CD8-positive, alpha-beta memory T cell (primary cell): ENCODE data around the gene ZGLP1. TPM values are rescaled to one million over a fixed set of nuclear protein-coding genes. Genes with fewer than 3 reads are reported as not detected.

Source experiments
- CTCF ChIA-PET: fragments of 350-600 bp; sonication (Branson Sonifier 250); formaldehyde crosslinking; loops from one replicate; lab custom pipeline; 2021; ENCODE audit warnings: antibody characterized with exemption; lab: Charles Lee
- POLR2A ChIA-PET: fragments of 350-600 bp; sonication (Branson Sonifier 250); formaldehyde crosslinking; loops from one replicate; lab custom pipeline; 2021; ENCODE audit warnings: antibody characterized with exemption; lab: Charles Lee
- DNase-seq, 5 donors: peaks; one replicate each; pipeline versions ENCODE4 v3.0.0 to v3.0.0-alpha.2; 2020 to 2022; ENCODE audit warnings: mixed read lengths in 1 of 5
- H3K27ac ChIP-seq: one replicate; pipeline ENCODE4 v1.7.0; 2013; ENCODE audit warnings: low read depth, mild to moderate bottlenecking, low read length, moderate library complexity
- H3K27me3 ChIP-seq: 2 replicates; pipeline ENCODE4 v1.7.0; 2013; ENCODE audit warnings: low read length, mild to moderate bottlenecking; ENCODE audit not compliant: insufficient read depth, poor library complexity, severe bottlenecking
- H3K36me3 ChIP-seq: 2 replicates; pipeline ENCODE4 v1.7.0; 2013; ENCODE audit warnings: mild to moderate bottlenecking, low read length, moderate library complexity; ENCODE audit not compliant: insufficient read depth
- H3K4me1 ChIP-seq: 2 replicates; pipeline ENCODE4 v1.7.0; 2013; ENCODE audit warnings: mild to moderate bottlenecking, low read length, moderate library complexity; ENCODE audit not compliant: insufficient read depth
- H3K4me3 ChIP-seq: 2 replicates; pipeline ENCODE4 v1.7.0; 2013; ENCODE audit warnings: mild to moderate bottlenecking, low read length
- H3K9me3 ChIP-seq: 2 replicates; pipeline ENCODE4 v1.7.0; 2013; ENCODE audit warnings: mild to moderate bottlenecking, low read length
- H3K27ac Mint-ChIP-seq, 8 donors: one replicate each; pipeline ENCODE4 v1.8.0; 2020 to 2021; ENCODE audit warnings: mixed read lengths in 8 of 8, mild to moderate bottlenecking in 6 of 8, inconsistent platforms in 3 of 8, moderate library complexity in 3 of 8
- H3K27me3 Mint-ChIP-seq, 2 donors: one replicate each; pipeline ENCODE4 v1.8.0; 2020 to 2021; ENCODE audit warnings: mixed read lengths in 2 of 2, mild to moderate bottlenecking in 1 of 2, moderate library complexity in 1 of 2
- H3K36me3 Mint-ChIP-seq, 3 donors: one replicate each; pipeline ENCODE4 v1.8.0; 2020 to 2021; ENCODE audit warnings: mixed read lengths in 3 of 3, inconsistent platforms in 1 of 3, mild to moderate bottlenecking in 1 of 3
- H3K4me1 Mint-ChIP-seq, 3 donors: one replicate each; pipeline ENCODE4 v1.8.0; 2020 to 2021; ENCODE audit warnings: mixed read lengths in 3 of 3, inconsistent platforms in 1 of 3, mild to moderate bottlenecking in 1 of 3
- H3K4me3 Mint-ChIP-seq, 7 donors: one replicate each; pipeline ENCODE4 v1.8.0; 2020 to 2021; ENCODE audit warnings: mixed read lengths in 7 of 7, mild to moderate bottlenecking in 6 of 7, moderate library complexity in 4 of 7, inconsistent platforms in 2 of 7
- H3K9me3 Mint-ChIP-seq, 5 donors: one replicate each; pipeline ENCODE4 v1.8.0; 2020 to 2022; ENCODE audit warnings: mixed read lengths in 5 of 5, mild to moderate bottlenecking in 3 of 5, moderate library complexity in 2 of 5, inconsistent platforms in 1 of 5
- polyA plus RNA-seq: library from polyadenylated mRNA; unstranded; fragments of 300-500 nt; fragmentation: Illumina TruSeq; gene quantifications from one replicate; pipeline ENCODE4 v1.2.3, GENCODE V29; 2021
- total RNA-seq, 2 experiments: library from RNA; stranded (reverse); gene quantifications; one replicate each; pipeline ENCODE4 v1.2.3, GENCODE V29; 2021

The ZGLP1 gene
- total and polyA plus RNA-seq, 3 experiments from 2014 or later, result 0.56 to 7.3 (median 5.6) TPM

GRCh38 chr19:10295847-10296591, 13.6 kb downstream of the ZGLP1 start:
- Mint-ChIP-seq H3K27me3 (peaks cover 31 to 36% of the 10 kb centered on the region in 2 donors), H3K36me3 (no peaks in the 10 kb centered on the region), H3K4me1 (peaks cover 31 to 40% (median 31%) of the 10 kb centered on the region in 3 donors), H3K27ac (peak overlapping the region in 7 of 8 donors; percentile 48 to 93 (median 73)), H3K9me3 (no peaks in the 10 kb centered on the region), H3K4me3 (peak overlapping the region; percentile 78 to 93 (median 86))
- DNase-seq, result no peak
- Histone ChIP-seq H3K4me3 (peak overlapping the region; percentile 69), H3K27me3 (peaks cover 40% of the 10 kb centered on the region), H3K9me3 (no peaks in the 10 kb centered on the region), H3K27ac (no peak overlapping the region), H3K36me3 (no peaks in the 10 kb centered on the region), H3K4me1 (peaks cover 42% of the 10 kb centered on the region)
- ChIA-PET CTCF (interaction anchor here (1.2 kb wide), 1 partner anchor 26 kb away, joined by 7 read pairs; the partner anchor contains the start of gene ICAM1), POLR2A (no interaction called here)

DNA sequence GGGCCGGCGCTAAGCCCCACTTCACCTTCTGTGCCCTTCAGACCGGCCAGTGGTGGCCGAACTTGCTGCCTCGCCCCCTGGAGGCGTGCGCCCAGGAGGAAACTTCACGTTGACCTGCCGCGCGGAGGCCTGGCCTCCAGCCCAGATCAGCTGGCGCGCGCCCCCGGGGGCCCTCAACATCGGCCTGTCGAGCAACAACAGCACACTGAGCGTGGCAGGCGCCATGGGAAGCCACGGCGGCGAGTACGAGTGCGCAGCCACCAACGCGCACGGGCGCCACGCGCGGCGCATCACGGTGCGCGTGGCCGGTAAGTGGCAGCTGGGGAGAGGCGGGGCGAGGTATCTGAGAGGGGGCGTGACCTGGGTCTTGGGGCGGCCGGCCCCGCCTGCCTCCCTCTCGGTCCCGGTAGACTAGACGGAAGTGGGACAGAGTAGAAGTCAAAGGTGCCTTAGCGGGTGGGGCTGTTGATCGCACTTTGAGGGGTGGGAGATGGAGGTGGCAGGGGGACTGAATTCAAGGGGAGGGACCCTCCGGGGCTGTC, 14.2 kb downstream of the ZGLP1 start:
- ChIA-PET POLR2A (no interaction called here), CTCF (interaction anchor here (1.2 kb wide), 1 partner anchor 25 kb away, joined by 7 read pairs; the partner anchor contains the start of gene ICAM1)
- peaks cover 46% of the 10 kb centered on the region for H3K27me3 ChIP-seq
- Mint-ChIP-seq H3K4me3 (peak overlapping the region; percentile 78 to 93 (median 86)), H3K27ac (peak overlapping the region in 7 of 8 donors; percentile 48 to 93 (median 73)), H3K4me1 (peaks cover 36 to 46% (median 37%) of the 10 kb centered on the region in 3 donors), H3K36me3 (no peaks in the 10 kb centered on the region), H3K27me3 (peaks cover 36 to 42% of the 10 kb centered on the region in 2 donors), H3K9me3 (no peaks in the 10 kb centered on the region)
- H3K9me3 ChIP-seq, result no peaks in the 10 kb centered on the region
- peak; percentile 57 to 84 (median 71) for DNase-seq
- H3K36me3 ChIP-seq, result no peaks in the 10 kb centered on the region
- H3K4me3 ChIP-seq, result peak overlapping the region; percentile 69
- H3K27ac ChIP-seq, result no peak overlapping the region
- peaks cover 48% of the 10 kb centered on the region for H3K4me1 ChIP-seq

DNA sequence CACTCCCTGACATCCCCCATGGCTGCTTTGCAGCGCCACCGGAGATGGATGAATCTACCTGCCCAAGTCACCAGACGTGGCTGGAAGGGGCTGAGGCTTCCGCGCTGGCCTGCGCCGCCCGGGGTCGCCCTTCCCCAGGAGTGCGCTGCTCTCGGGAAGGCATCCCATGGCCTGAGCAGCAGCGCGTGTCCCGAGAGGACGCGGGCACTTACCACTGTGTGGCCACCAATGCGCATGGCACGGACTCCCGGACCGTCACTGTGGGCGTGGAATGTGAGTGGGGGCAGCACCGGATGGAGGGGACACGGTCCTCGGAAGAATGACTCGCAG, 15.3 kb downstream of the ZGLP1 start:
- H3K9me3 Mint-ChIP-seq, result no peaks in the 10 kb centered on the region
- CTCF ChIA-PET, result interaction anchor here (8.0 kb wide), 1 partner anchor 22 kb away, joined by 71 read pairs; the partner anchor contains the start of gene ICAM1
- H3K9me3 ChIP-seq, result no peaks in the 10 kb centered on the region
- no peaks in the 10 kb centered on the region for H3K36me3 ChIP-seq
- H3K27ac Mint-ChIP-seq, result no peak overlapping the region
- POLR2A ChIA-PET, result no interaction called here
- no peaks in the 10 kb centered on the region for H3K36me3 Mint-ChIP-seq
- H3K4me3 ChIP-seq, result no peak overlapping the region
- H3K4me3 Mint-ChIP-seq, result peak overlapping the region; percentile 19 to 86 (median 50)
- DNase-seq, result no peak
- peaks cover 46% of the 10 kb centered on the region for H3K27me3 ChIP-seq
- peaks cover 42 to 48% of the 10 kb centered on the region in 2 donors for H3K27me3 Mint-ChIP-seq
- H3K27ac ChIP-seq, result no peak overlapping the region
- H3K4me1 Mint-ChIP-seq, result peaks cover 40 to 54% (median 41%) of the 10 kb centered on the region in 3 donors
- H3K4me1 ChIP-seq, result peaks cover 57% of the 10 kb centered on the region

DNA sequence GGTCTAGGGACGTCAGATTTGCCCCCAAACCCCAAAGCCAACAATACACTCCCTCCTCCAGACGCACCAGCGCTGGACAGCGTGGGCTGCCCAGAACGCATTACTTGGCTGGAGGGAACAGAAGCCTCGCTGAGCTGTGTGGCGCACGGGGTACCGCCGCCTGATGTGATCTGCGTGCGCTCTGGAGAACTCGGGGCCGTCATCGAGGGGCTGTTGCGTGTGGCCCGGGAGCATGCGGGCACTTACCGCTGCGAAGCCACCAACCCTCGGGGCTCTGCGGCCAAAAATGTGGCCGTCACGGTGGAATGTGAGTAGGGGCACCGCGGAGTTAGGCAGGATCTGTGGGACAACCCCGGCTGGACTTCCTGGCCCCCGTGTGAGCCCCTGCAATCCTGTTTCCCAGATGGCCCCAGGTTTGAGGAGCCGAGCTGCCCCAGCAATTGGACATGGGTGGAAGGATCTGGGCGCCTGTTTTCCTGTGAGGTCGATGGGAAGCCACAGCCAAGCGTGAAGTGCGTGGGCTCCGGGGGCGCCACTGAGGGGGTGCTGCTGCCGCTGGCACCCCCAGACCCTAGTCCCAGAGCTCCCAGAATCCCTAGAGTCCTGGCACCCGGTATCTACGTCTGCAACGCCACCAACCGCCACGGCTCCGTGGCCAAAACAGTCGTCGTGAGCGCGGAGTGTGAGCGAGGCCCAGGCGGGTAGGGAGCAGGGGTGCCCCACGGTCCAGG, 15.8 kb downstream of the ZGLP1 start:
- H3K9me3 ChIP-seq, result no peaks in the 10 kb centered on the region
- H3K36me3 ChIP-seq, result no peaks in the 10 kb centered on the region
- Mint-ChIP-seq H3K27ac (peak overlapping the region in 3 of 8 donors; percentile 9 to 88 (median 73)), H3K36me3 (no peaks in the 10 kb centered on the region), H3K27me3 (peaks cover 48 to 53% of the 10 kb centered on the region in 2 donors), H3K4me1 (peaks cover 45 to 60% (median 47%) of the 10 kb centered on the region in 3 donors), H3K4me3 (peak overlapping the region in 5 of 7 donors; percentile 54 to 88 (median 83)), H3K9me3 (no peaks in the 10 kb centered on the region)
- H3K4me3 ChIP-seq, result no peak overlapping the region
- peaks cover 62% of the 10 kb centered on the region for H3K4me1 ChIP-seq
- ChIA-PET POLR2A (no interaction called here), CTCF (interaction anchor here (8.0 kb wide), 1 partner anchor 22 kb away, joined by 71 read pairs; the partner anchor contains the start of gene ICAM1)
- peaks cover 48% of the 10 kb centered on the region for H3K27me3 ChIP-seq
- no peak overlapping the region for H3K27ac ChIP-seq
- DNase-seq, result no peak

DNA sequence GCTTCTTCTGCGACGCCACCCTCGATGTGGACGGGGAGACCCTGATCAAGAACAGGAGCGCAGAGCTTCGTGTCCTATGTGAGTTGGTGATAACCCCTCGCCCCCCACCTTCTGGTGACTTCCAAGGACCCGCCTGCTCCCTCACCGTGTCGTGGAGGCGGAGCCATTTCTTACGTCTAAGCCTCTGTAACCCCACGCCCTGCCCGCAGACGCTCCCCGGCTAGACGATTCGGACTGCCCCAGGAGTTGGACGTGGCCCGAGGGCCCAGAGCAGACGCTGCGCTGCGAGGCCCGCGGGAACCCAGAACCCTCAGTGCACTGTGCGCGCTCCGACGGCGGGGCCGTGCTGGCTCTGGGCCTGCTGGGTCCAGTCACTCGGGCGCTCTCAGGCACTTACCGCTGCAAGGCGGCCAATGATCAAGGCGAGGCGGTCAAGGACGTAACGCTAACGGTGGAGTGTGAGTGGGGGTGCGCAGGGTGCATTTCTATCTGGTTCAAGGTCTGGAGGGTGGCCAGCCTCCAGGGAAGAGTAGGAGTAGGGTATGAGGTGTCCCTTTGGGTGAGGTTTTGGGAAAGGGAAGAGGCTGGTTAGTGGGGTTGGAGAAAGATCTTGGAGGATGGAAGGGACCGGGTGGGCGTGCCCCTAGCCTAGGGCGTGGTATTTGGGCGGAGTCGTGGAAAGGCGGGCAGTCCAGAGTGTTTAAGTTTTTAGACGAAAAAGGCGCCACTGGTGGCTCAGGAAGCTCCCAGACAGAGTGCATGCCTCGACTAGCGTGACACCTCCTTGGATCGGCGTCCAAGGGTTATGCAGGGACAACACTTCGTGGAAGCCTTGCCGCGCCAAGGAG, 16.6 kb downstream of the ZGLP1 start:
- Mint-ChIP-seq H3K36me3 (no peaks in the 10 kb centered on the region), H3K9me3 (no peaks in the 10 kb centered on the region), H3K27ac (peak overlapping the region in 3 of 8 donors; percentile 60 to 88 (median 73)), H3K27me3 (peaks cover 54 to 57% of the 10 kb centered on the region in 2 donors), H3K4me1 (peaks cover 50 to 66% (median 52%) of the 10 kb centered on the region in 3 donors), H3K4me3 (peak overlapping the region; percentile 76 to 93 (median 83))
- POLR2A ChIA-PET, result interaction anchor here (1.4 to 7.6 kb wide), 2 partner anchors 22 to 425 kb away, joined by 3 to 47 read pairs; partner anchors contain the start of gene ICAM1
- Histone ChIP-seq H3K27ac (peak overlapping the region; percentile 51), H3K4me1 (peaks cover 69% of the 10 kb centered on the region), H3K4me3 (peak overlapping the region; percentile 38), H3K9me3 (no peaks in the 10 kb centered on the region), H3K36me3 (no peaks in the 10 kb centered on the region), H3K27me3 (peaks cover 54% of the 10 kb centered on the region)
- CTCF ChIA-PET, result interaction anchor here (1.8 to 8.0 kb wide), 4 partner anchors 13 to 131 kb away, joined by 4 to 71 read pairs (median 5); partner anchors contain the start of genes ICAM1 and RAVER1
- no peak for DNase-seq

GRCh38 chr19:10292206-10292788, 17.3 kb downstream of the ZGLP1 start:
- DNase-seq, result peak; percentile 52 to 78 (median 61)
- Histone ChIP-seq H3K27me3 (peaks cover 61% of the 10 kb centered on the region), H3K27ac (peak overlapping the region; percentile 69), H3K36me3 (no peaks in the 10 kb centered on the region), H3K9me3 (no peaks in the 10 kb centered on the region), H3K4me3 (peak overlapping the region; percentile 62), H3K4me1 (peaks cover 76% of the 10 kb centered on the region)
- H3K27me3 Mint-ChIP-seq, result peaks cover 60 to 61% of the 10 kb centered on the region in 2 donors
- no peaks in the 10 kb centered on the region for H3K9me3 Mint-ChIP-seq
- H3K4me1 Mint-ChIP-seq, result peaks cover 56 to 73% (median 59%) of the 10 kb centered on the region in 3 donors
- peak overlapping the region in 6 of 8 donors; percentile 11 to 88 (median 52) for H3K27ac Mint-ChIP-seq
- CTCF ChIA-PET, result interaction anchor here (1.2 to 8.0 kb wide), 9 partner anchors 12 to 131 kb away, joined by 3 to 71 read pairs (median 5); partner anchors contain the start of genes ICAM1 and RAVER1
- no peaks in the 10 kb centered on the region for H3K36me3 Mint-ChIP-seq
- peak overlapping the region; percentile 76 to 93 (median 83) for H3K4me3 Mint-ChIP-seq
- POLR2A ChIA-PET, result interaction anchor here (1.3 to 7.6 kb wide), 3 partner anchors 12 to 426 kb away, joined by 3 to 47 read pairs (median 5); partner anchors contain the start of gene ICAM1
